GM23248 (cell line): ENCODE data around the gene HDHD2. TPM values are rescaled to one million over a fixed set of nuclear protein-coding genes. Genes with fewer than 3 reads are reported as not detected.

Experiments used
- DNase-seq: peaks from one replicate; pipeline ENCODE4 v3.0.0-alpha.2; 2015
- H2AFZ ChIP-seq: fragments of 200-600 bp; sonication (generic); 2 replicates; pipeline ENCODE4 v1.6.1; 2016; ENCODE audit warnings: antibody characterized with exemption
- H3F3A ChIP-seq: fragments of 200-600 bp; sonication (generic); 2 replicates; pipeline ENCODE4 v1.6.1; 2016; ENCODE audit warnings: mild to moderate bottlenecking, antibody characterized with exemption, mixed run types; ENCODE audit not compliant: insufficient read depth
- H3K27ac ChIP-seq: fragments of 200-600 bp; sonication (generic); 2 replicates; pipeline ENCODE4 v1.5.1; 2016; ENCODE audit warnings: mild to moderate bottlenecking
- H3K27me3 ChIP-seq: fragments of 200-600 bp; sonication (generic); replicated peaks from 2 replicates; pipeline ENCODE4 v1.6.1; 2016; ENCODE audit warnings: mild to moderate bottlenecking; ENCODE audit not compliant: insufficient read depth
- H3K36me3 ChIP-seq: fragments of 200-600 bp; sonication (generic); 2 replicates; pipeline ENCODE4 v1.6.1; 2016; ENCODE audit warnings: low read depth, mild to moderate bottlenecking
- H3K4me1 ChIP-seq: fragments of 200-600 bp; sonication (generic); 2 replicates; pipeline ENCODE4 v1.6.1; 2016; ENCODE audit warnings: mild to moderate bottlenecking; ENCODE audit not compliant: insufficient read depth
- H3K4me2 ChIP-seq: fragments of 200-600 bp; sonication (generic); one replicate; pipeline ENCODE4 v1.6.1; 2016; ENCODE audit warnings: mild to moderate bottlenecking; ENCODE audit not compliant: unreplicated experiment
- H3K4me3 ChIP-seq: fragments of 200-600 bp; sonication (generic); 2 replicates; pipeline ENCODE4 v1.5.1; 2016; ENCODE audit warnings: mild to moderate bottlenecking
- H3K79me2 ChIP-seq: fragments of 200-600 bp; sonication (generic); 2 replicates; pipeline ENCODE4 v1.6.1; 2016; ENCODE audit warnings: mild to moderate bottlenecking; ENCODE audit not compliant: insufficient read depth
- H3K9ac ChIP-seq: fragments of 200-600 bp; sonication (generic); 2 replicates; pipeline ENCODE4 v1.6.1; 2016; ENCODE audit warnings: mild to moderate bottlenecking
- H3K9me2 ChIP-seq: fragments of 200-600 bp; sonication (generic); 2 replicates; pipeline ENCODE4 v1.6.1; 2016; ENCODE audit warnings: mixed run types, mild to moderate bottlenecking, moderate library complexity; ENCODE audit not compliant: insufficient read depth
- H3K9me3 ChIP-seq: fragments of 200-600 bp; sonication (generic); one replicate; pipeline ENCODE4 v1.6.1; 2017; ENCODE audit warnings: low read depth
- H4K20me1 ChIP-seq: fragments of 200-600 bp; sonication (generic); 2 replicates; pipeline ENCODE4 v1.6.0; 2016; ENCODE audit not compliant: insufficient read depth
- EZH2 ChIP-seq: fragments of 200-600 bp; sonication (generic); IDR thresholded peaks from 2 replicates; pipeline ENCODE4 v1.6.1; 2018; ENCODE audit warnings: antibody characterized with exemption, mild to moderate bottlenecking; ENCODE audit not compliant: insufficient read depth, poor library complexity, severe bottlenecking
- EZH2phosphoT487 ChIP-seq: fragments of 200-600 bp; sonication (generic); IDR thresholded peaks from 2 replicates; pipeline ENCODE4 v1.6.1; 2018; ENCODE audit warnings: antibody characterized with exemption, moderate library complexity, mild to moderate bottlenecking, low read depth; ENCODE audit not compliant: insufficient read depth
- WGBS, 2 experiments: methylation state at CpG; one replicate each; pipeline ENCODE4 v1.1.6; 2015 to 2017; ENCODE audit warnings: low lambda C conversion rate in 2 of 2, low coverage in 1 of 2; ENCODE audit errors: missing lambda C conversion rate in 2 of 2; 5-methylcytosine and 5-hydroxymethylcytosine counted together
- in situ Hi-C: fragments of 300-500 bp; cut with MboI; formaldehyde crosslinking; loops from 2 replicates; pipeline ENCODE4 v1.15.0; 2020
- polyA plus RNA-seq: library from polyadenylated mRNA; unstranded; fragments of >200 nt; fragmentation: Nextera tagmentation; extraction: Ambion mirVana; gene quantifications from 2 replicates; pipeline ENCODE4 v1.2.1, GENCODE V29; 2016
- total RNA-seq: library from RNA; depleted of rRNA; stranded (reverse); fragments of >200 nt; shearing (Covaris generic); gene quantifications from 2 replicates; pipeline ENCODE4 v1.2.3, GENCODE V29; 2014

Gene HDHD2
- total and polyA plus RNA-seq, 2 experiments from 2014 or later, result 14.2 to 25.4 TPM

DNA sequence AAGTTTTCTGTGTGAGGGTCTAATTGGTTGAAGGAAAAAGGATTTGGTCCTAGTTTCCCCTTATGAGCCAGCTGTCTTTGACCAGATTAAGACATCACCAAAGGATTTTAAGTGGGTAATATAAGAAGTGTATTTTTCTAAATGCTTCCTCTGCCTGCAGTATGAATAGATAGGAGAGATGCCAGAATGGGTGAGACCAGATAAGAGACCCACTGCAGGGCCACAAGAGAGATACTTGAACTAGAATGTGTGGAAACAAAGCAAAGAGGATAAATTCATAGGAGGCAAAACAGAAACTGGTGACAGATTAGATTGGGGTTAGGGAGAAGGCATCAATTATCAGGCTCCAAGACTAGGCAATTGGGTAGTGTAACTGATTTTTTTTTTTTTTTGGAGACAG is 1.1 kb upstream of the HDHD2 start:
- Histone ChIP-seq H3K4me3 (peak overlapping the region; percentile 85), H3F3A (peaks cover 26% of the 10 kb centered on the region), H3K27ac (peak overlapping the region; percentile 83), H3K9me2 (no peaks in the 10 kb centered on the region), H3K9ac (peak overlapping the region; percentile 91), H2AFZ (peak overlapping the region; percentile 91), H3K9me3 (no peaks in the 10 kb centered on the region), H3K27me3 (no peaks in the 10 kb centered on the region), H4K20me1 (no peaks in the 10 kb centered on the region), H3K4me1 (peaks cover 10% of the 10 kb centered on the region; the same call in 1 of the 2 replicates), H3K79me2 (peaks cover 59% of the 10 kb centered on the region), H3K4me2 (peak overlapping the region; percentile 87), H3K36me3 (peaks cover 25% of the 10 kb centered on the region; the same call in 1 of the 2 replicates)
- in situ Hi-C loops, result no loop called here
- no peak for DNase-seq
- TF ChIP-seq EZH2phosphoT487 (no peak), EZH2 (no peak)

DNA sequence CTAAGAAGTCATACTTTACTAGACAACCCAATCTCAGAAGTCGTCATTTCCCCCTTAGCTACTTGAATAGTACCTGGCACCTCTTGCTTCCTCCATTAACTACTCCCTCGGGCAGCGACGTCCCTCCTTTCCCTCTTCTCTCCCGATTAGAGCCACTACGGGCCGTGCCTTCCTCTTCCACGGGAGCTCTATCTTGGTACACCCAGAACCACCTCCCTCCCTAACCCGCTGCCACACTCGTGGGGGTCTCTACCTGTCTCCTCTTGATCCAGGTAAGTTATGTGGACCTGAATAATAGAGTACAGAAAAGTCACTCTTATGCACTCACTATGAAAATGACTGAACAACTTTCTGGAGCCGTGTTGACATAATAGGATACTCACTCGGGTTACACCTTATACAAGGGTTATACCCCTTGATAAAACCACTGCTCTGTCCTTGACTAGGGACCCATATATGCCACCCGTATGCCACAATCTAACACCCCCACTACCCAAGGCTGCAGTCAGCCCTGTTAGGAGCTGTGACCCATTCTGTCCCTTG is 595 bp upstream of the HDHD2 start:
- in situ Hi-C loops, result no loop called here
- Histone ChIP-seq H3K9me3 (no peaks in the 10 kb centered on the region), H4K20me1 (no peaks in the 10 kb centered on the region), H3K9me2 (no peaks in the 10 kb centered on the region), H3K27me3 (no peaks in the 10 kb centered on the region), H3K4me2 (peak overlapping the region; percentile 87), H3K27ac (peak overlapping the region; percentile 83), H2AFZ (peak overlapping the region; percentile 91), H3K79me2 (peaks cover 59% of the 10 kb centered on the region), H3F3A (peaks cover 26% of the 10 kb centered on the region), H3K36me3 (peaks cover 22% of the 10 kb centered on the region; the same call in 1 of the 2 replicates), H3K4me3 (peak overlapping the region; percentile 85), H3K9ac (peak overlapping the region; percentile 91), H3K4me1 (peaks cover 10% of the 10 kb centered on the region; the same call in 1 of the 2 replicates)
- DNase-seq, result no peak
- WGBS, 2 experiments, result 16 to 20% methylated on average over 13 of the region's 13 CpGs
- TF ChIP-seq EZH2 (no peak), EZH2phosphoT487 (no peak)

DNA sequence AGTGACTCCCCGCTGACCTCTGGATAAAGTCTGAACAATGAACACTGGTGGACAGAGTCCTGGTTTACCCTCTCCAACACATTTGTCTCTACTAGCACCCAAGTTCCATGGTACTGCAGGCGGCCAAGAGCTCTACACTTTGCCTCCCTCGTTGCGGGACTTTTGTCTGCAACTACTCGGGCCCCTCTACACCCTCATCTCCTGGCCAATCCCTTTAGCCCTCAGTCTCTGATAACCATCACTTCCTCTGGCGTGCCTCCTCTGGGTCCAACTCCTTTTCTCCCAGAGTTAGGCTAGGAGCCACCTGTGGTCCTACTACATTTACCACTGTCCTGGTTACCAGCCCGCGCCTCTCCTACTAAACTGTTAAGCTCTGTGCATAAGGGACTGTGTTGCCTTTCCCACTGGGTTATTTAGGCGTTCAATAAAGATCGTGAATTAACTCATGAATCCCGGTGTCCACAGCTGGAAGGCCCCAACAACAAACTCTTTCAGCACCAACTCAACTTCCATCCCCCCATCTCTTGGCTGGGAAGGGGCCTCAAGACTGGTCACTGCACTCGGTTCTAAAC is 757 bp downstream of the HDHD2 start:
- TF ChIP-seq EZH2phosphoT487, result no peak
- no peak for TF ChIP-seq EZH2
- in situ Hi-C loops, result no loop called here

DNA sequence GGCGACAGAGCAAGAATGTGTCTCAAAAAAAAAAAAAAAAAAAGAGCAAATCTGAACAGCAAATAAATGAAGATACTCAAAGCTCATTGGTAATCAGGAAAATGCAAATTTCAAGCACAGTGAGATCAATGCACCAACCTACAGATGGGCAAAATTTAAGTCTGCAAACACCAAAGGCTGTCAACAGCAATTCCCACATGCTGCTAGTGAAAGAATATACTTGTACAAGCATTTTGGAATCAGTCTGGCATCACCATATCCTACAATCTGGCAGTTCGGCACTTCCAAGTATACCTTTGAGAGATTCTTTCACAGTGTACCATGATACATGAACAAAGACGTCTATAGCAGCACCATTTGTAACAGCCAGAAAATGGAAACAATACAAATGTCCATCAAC is 4.1 kb downstream of the HDHD2 start:
- Histone ChIP-seq H3K79me2 (peaks cover 88% of the 10 kb centered on the region), H3K4me2 (no peak overlapping the region), H3K9me3 (no peaks in the 10 kb centered on the region), H3K27ac (no peak overlapping the region), H3F3A (peaks cover 11% of the 10 kb centered on the region), H3K9ac (no peak overlapping the region), H3K4me1 (peaks cover 8% of the 10 kb centered on the region; the same call in 1 of the 2 replicates), H3K4me3 (no peak overlapping the region), H3K36me3 (no peaks in the 10 kb centered on the region), H3K9me2 (no peaks in the 10 kb centered on the region), H4K20me1 (0 out of 2 replicates have a peak, but pooled peaks cover 9% of the 10 kb centered on the region), H2AFZ (no peak overlapping the region), H3K27me3 (no peaks in the 10 kb centered on the region)
- WGBS, 2 experiments, result 94 to 99% methylated on average over 3 of the region's 3 CpGs
- in situ Hi-C loops, result no loop called here
- no peak for DNase-seq
- TF ChIP-seq EZH2phosphoT487 (no peak), EZH2 (no peak)

More for the DNA sequence above, 757 bp downstream of the HDHD2 start:
- Histone ChIP-seq H2AFZ (peak overlapping the region; percentile 91), H4K20me1 (no peaks in the 10 kb centered on the region), H3F3A (peaks cover 18% of the 10 kb centered on the region), H3K4me1 (peaks cover 10% of the 10 kb centered on the region; the same call in 1 of the 2 replicates), H3K4me2 (peak overlapping the region; percentile 87), H3K36me3 (peaks cover 11% of the 10 kb centered on the region; the same call in 1 of the 2 replicates), H3K27me3 (no peaks in the 10 kb centered on the region), H3K9ac (peak overlapping the region; percentile 91), H3K4me3 (peak overlapping the region; percentile 85), H3K27ac (peak overlapping the region; percentile 83), H3K79me2 (peaks cover 59% of the 10 kb centered on the region), H3K9me2 (no peaks in the 10 kb centered on the region), H3K9me3 (no peaks in the 10 kb centered on the region)
- DNase-seq, result peak; percentile 27
- 16 to 20% methylated on average over 12 of the region's 12 CpGs for WGBS, 2 experiments
